Psoas muscle (tissue), 8 donors: ENCODE data around the gene A3GALT2. TPM values are rescaled to one million over a fixed set of nuclear protein-coding genes. Genes with fewer than 3 reads are reported as not detected.

Experiments
- ATAC-seq, 4 donors: fragments of 200-7000 bp; cut with Tn5 transposase; one replicate each; pipeline ENCODE4 v1.9.1; 2020; ENCODE audit warnings: moderate library complexity in 3 of 4, mild to moderate bottlenecking in 2 of 4
- DNase-seq, 2 donors: peaks; one replicate each; pipeline ENCODE4 v3.0.0-alpha.2; 2020
- H3K27ac ChIP-seq: fragments of 200-600 bp; one replicate; pipeline ENCODE4 v1.8.0; 2022
- H3K27me3 ChIP-seq, 3 donors: fragments of 200-600 bp in 1 of 3; one replicate each; pipeline versions ENCODE4 v1.6.1 to v1.8.0; 2013 to 2022; ENCODE audit warnings: low read length in 2 of 3, mild to moderate bottlenecking in 2 of 3, moderate library complexity in 1 of 3; ENCODE audit not compliant: insufficient read depth in 3 of 3
- H3K36me3 ChIP-seq, 2 donors: fragments of 200-600 bp in 1 of 2; one replicate each; pipeline versions ENCODE4 v1.6.1 to v1.8.0; 2013 to 2022; ENCODE audit warnings: low read depth in 1 of 2, mild to moderate bottlenecking in 1 of 2, moderate library complexity in 1 of 2; ENCODE audit not compliant: insufficient read depth in 1 of 2
- H3K4me1 ChIP-seq: fragments of 200-600 bp; one replicate; pipeline ENCODE4 v1.8.0; 2022
- H3K4me3 ChIP-seq: fragments of 200-600 bp; one replicate; pipeline ENCODE4 v1.8.0; 2022; ENCODE audit warnings: mild to moderate bottlenecking
- H3K9me3 ChIP-seq: fragments of 200-600 bp; one replicate; pipeline ENCODE4 v1.8.0; 2022
- WGBS, 3 donors: extraction: QIAGEN DNeasy Blood & Tissue Kit; methylation state at CpG; one replicate each; pipeline versions ENCODE4 v1.1.6 to v1.1.7; 2013; 5-methylcytosine and 5-hydroxymethylcytosine counted together
- intact Hi-C, 2 donors: fragments of 100-400 bp; cut with DNase I; formaldehyde crosslinking; loops; one replicate each; pipeline versions ENCODE4 v1.11.0 to v1.14.2; 2022
- polyA plus RNA-seq, 3 donors: library from polyadenylated mRNA; stranded (reverse); fragments of 200-250 nt; gene quantifications; one replicate each; pipeline ENCODE4 v1.2.3, GENCODE V29; 2013
- total RNA-seq, 4 donors: library from RNA; stranded (reverse); fragmentation: NEBNext Ultra II Directional in 2 of 4; extraction: Animal tissue kit (Norgen Biotek cat#: 25700) in 2 of 4; gene quantifications; one replicate each; pipeline versions ENCODE4 v1.2.1 to v1.2.4, GENCODE V29; 2021 to 2023
- TF ChIP-seq, protein P1 (sequence below): fragments of 200-600 bp; IDR thresholded peaks from one replicate; pipeline ENCODE4 v1.8.0; 2022; ENCODE audit warnings: antibody characterized with exemption
- donor health status: healthy with polysubstance abuse.
- donor health status: DM: no; HTN: no; CAD: no; lungs with moderate emphysema.
- donor health status: Bipolar disorder and iron deficiency.
- donor health status: healthy.
- donor health status: DM: yes; HTN: yes; CAD: no.
- donor health status: DM: no; HTN: no; CAD: no.
- donor health status: DM: no; HTN: no; CAD: no.
- donor health status: DM: yes; HTN: yes; CAD: no.

The A3GALT2 gene
- total and polyA plus RNA-seq, 7 donors, result not detected

DNA sequence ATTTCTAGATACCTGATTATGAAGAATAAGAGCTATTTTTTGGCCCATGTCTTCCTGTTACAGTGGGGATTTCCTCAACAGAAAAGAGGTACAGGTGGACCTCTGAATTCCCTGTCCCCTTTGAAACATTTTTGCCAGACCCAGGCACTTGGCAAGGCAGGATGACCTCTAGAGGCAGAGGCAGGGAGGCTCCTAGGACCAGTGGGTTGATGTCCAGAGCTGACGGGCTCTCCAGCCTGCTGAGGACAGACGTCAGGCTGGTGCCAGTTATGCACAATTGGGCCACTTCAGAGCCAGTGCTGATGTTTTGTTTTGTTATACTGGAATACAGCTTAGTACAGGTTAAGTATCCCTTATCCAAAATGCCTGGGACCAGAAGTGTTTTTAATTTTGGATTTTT, 18.5 kb upstream of the A3GALT2 start:
- peak overlapping the region; percentile 98 for H3K27ac ChIP-seq
- peaks cover 7 to 31% of the 10 kb centered on the region in 2 donors for H3K36me3 ChIP-seq
- H3K27me3 ChIP-seq, result no peaks in the 10 kb centered on the region
- TF ChIP-seq, protein P1, sequence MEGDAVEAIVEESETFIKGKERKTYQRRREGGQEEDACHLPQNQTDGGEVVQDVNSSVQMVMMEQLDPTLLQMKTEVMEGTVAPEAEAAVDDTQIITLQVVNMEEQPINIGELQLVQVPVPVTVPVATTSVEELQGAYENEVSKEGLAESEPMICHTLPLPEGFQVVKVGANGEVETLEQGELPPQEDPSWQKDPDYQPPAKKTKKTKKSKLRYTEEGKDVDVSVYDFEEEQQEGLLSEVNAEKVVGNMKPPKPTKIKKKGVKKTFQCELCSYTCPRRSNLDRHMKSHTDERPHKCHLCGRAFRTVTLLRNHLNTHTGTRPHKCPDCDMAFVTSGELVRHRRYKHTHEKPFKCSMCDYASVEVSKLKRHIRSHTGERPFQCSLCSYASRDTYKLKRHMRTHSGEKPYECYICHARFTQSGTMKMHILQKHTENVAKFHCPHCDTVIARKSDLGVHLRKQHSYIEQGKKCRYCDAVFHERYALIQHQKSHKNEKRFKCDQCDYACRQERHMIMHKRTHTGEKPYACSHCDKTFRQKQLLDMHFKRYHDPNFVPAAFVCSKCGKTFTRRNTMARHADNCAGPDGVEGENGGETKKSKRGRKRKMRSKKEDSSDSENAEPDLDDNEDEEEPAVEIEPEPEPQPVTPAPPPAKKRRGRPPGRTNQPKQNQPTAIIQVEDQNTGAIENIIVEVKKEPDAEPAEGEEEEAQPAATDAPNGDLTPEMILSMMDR, result peak; percentile 14
- 13 to 28% (median 20%) methylated on average over 2 of the region's 2 CpGs for WGBS, 3 donors
- peak; percentile 23 to 51 (median 46) for ATAC-seq
- no peaks in the 10 kb centered on the region for H3K9me3 ChIP-seq
- H3K4me1 ChIP-seq, result peaks cover 100% of the 10 kb centered on the region
- peak overlapping the region; percentile 55 for H3K4me3 ChIP-seq
- peak; percentile 67 to 82 for DNase-seq
- intact Hi-C loops, result no loop called here

DNA sequence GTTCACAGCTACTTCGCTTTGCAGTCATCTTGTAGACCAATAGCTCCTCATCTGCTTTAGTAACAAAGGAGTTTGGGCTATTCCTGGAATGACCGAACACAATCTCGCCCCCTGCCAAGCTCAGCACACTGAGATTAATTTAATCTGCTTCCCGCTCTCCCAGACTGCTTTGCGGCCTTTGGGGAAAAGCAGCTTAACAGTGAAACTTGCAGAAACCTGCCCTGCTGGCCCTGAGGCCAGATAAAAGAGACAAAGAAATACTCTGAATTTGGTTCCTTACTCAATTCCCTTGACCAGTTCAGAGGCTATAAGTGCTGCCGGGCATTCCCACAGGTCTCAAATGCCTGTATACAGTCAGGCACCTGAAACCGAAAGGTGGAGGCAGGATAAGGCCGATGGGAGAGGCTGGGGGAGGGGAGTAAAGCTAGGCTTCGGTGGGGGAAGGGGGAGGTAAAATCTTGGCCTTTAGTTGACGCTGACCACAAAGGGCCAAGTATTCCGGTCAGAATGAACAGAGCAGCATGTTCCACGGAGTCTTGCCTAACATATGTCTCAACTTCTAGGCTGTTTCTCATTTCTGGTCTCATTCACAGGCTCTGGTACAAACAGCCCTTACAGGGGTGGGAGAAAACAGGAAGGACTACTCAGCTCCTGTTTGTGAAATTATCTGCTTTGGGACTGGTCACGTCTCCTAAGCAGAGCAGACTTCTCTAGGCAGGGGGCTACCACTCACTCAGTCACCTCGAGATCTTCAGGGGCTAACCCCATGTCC, 17.7 kb upstream of the A3GALT2 start:
- peaks cover 100% of the 10 kb centered on the region for H3K4me1 ChIP-seq
- H3K27ac ChIP-seq, result peak overlapping the region; percentile 98
- peak overlapping the region; percentile 55 for H3K4me3 ChIP-seq
- H3K27me3 ChIP-seq, result no peaks in the 10 kb centered on the region
- TF ChIP-seq, protein P1, result no peak
- ATAC-seq (peak; percentile 56 to 68 (median 66)), DNase-seq (peak; percentile 63 to 76)
- 18 to 23% (median 20%) methylated on average over 14 of the region's 14 CpGs for WGBS, 3 donors
- no peaks in the 10 kb centered on the region for H3K9me3 ChIP-seq
- intact Hi-C loops, result no loop called here
- H3K36me3 ChIP-seq, result peaks cover 5 to 26% of the 10 kb centered on the region in 2 donors

DNA sequence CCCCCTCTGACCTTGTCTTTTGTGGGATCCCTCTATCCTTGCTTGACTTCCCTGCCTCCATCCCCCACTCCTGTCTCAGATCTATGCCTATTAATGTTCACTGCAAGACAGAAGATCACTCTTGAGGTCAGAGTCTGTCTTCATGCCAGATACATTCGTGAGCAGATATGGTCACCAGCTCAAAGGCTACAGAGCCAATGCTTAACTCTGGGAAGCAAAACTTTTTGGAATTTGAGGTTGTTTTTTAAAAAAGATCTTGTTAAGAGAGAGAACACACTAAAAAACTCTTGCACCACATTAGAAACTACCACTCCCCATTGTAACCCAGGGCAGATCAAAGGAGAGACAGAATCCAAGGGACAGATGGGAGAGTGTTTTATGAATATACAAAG, 17.1 kb upstream of the A3GALT2 start:
- TF ChIP-seq, protein P1, result no peak
- intact Hi-C loops, result no loop called here
- Histone ChIP-seq H3K36me3 (peaks cover 4 to 29% of the 10 kb centered on the region in 2 donors), H3K4me3 (peak overlapping the region; percentile 55), H3K9me3 (no peaks in the 10 kb centered on the region), H3K27me3 (no peaks in the 10 kb centered on the region), H3K4me1 (peaks cover 100% of the 10 kb centered on the region), H3K27ac (peak overlapping the region; percentile 98)
- DNase-seq (no peak), ATAC-seq (peak; percentile 18 to 51 (median 38))
- 3 to 11% (median 5%) methylated on average over 1 of the region's 1 CpG for whole genome bisulfite sequencing, 3 donors

DNA sequence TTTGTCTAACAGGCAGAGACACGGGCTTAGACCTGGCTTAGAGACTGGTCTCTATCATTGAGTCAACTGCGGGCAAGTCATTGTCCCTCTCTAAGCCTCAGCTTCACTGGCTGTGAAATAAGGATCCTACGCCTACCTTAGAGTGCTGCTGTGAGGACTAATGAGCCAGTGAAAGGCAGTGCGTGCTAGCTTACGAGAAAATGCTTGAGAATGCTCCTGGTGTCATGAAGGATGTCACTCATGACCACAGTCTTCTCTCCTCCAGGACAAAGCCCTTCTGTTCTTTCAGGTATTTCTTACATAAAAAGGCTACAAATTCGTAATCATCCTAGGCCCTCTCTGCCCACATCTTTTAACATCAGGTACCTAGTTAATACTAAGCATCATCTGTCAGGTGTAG, 16.5 kb upstream of the A3GALT2 start:
- Histone ChIP-seq H3K36me3 (peaks cover 8 to 33% of the 10 kb centered on the region in 2 donors), H3K9me3 (no peaks in the 10 kb centered on the region), H3K4me3 (peak overlapping the region; percentile 55), H3K4me1 (peaks cover 100% of the 10 kb centered on the region), H3K27me3 (no peaks in the 10 kb centered on the region), H3K27ac (peak overlapping the region; percentile 98)
- TF ChIP-seq, protein P1, result no peak
- WGBS, 3 donors, result 75 to 92% (median 91%) methylated on average over 6 of the region's 6 CpGs
- no peak for ATAC-seq
- intact Hi-C loops, result no loop called here
- no peak for DNase-seq
